Endothelial cell of umbilical vein (primary cell): ENCODE results near the gene TTR. TPM values are rescaled to one million over a fixed set of nuclear protein-coding genes. Genes with fewer than 3 reads are reported as not detected.

Source experiments
- BruUV-seq: library from RNA; stranded (reverse); fragments of 400-500 nt; replicated peaks from 2 replicates; lab custom pipeline; 2021; lab: Mats Ljungman, UMichigan
- CTCF ChIA-PET: fragments of 300-600, 350-600 bp; sonication (Branson Sonifier 250); formaldehyde crosslinking; loops from one replicate; lab custom pipeline; 2021; ENCODE audit warnings: antibody characterized with exemption, inconsistent platforms; lab: Charles Lee
- POLR2A ChIA-PET: fragments of 300-600, 350-600 bp; sonication (Branson Sonifier 250); formaldehyde crosslinking; loops from one replicate; lab custom pipeline; 2021; ENCODE audit warnings: antibody characterized with exemption, inconsistent platforms; lab: Charles Lee
- DNase-seq: peaks from one replicate; pipeline ENCODE4 v3.0.0-alpha.2; 2011; ENCODE audit warnings: low read depth, low spot score
- FAIRE-seq: peaks from 2 replicates; lab custom pipeline; 2011; peaks lifted over from hg19 to GRCh38; lab: Jason Lieb, UNC
- H2AFZ ChIP-seq: 2 replicates; pipeline ENCODE4 v1.6.0; 2012; ENCODE audit warnings: low read depth, low read length, control low read depth, inconsistent platforms
- H3K27ac ChIP-seq: 2 replicates; pipeline ENCODE4 v1.5.1; 2011; ENCODE audit warnings: low read depth, mild to moderate bottlenecking, control low read depth, low read length, moderate library complexity; ENCODE audit not compliant: insufficient read depth
- H3K27me3 ChIP-seq, 2 experiments: 2 replicates each; pipeline versions ENCODE4 v1.6.0 to v1.6.1; 2011; ENCODE audit warnings: low read length in 2 of 2, mixed read lengths in 1 of 2; ENCODE audit not compliant: control insufficient read depth in 2 of 2, insufficient read depth in 2 of 2
- H3K36me3 ChIP-seq, 2 experiments: 2 replicates in 1 of 2; 3 replicates in 1 of 2; pipeline ENCODE4 v1.5.1; 2011; ENCODE audit warnings: low read length in 2 of 2, mild to moderate bottlenecking in 1 of 2, moderate library complexity in 1 of 2; ENCODE audit not compliant: control insufficient read depth in 2 of 2, insufficient read depth in 2 of 2; ENCODE audit errors: extremely low read depth in 1 of 2
- H3K4me1 ChIP-seq: 3 replicates; pipeline ENCODE4 v1.5.1; 2011; ENCODE audit warnings: mild to moderate bottlenecking, low read length; ENCODE audit not compliant: control insufficient read depth, insufficient read depth; ENCODE audit errors: extremely low read depth
- H3K4me2 ChIP-seq: 2 replicates; pipeline ENCODE4 v1.6.1; 2011; ENCODE audit warnings: low read length, control low read depth, mixed read lengths; ENCODE audit not compliant: insufficient read depth
- H3K4me3 ChIP-seq, 3 experiments: fragments of 200-600 bp in 1 of 3; sonication (generic), shearing (Covaris generic) in 1 of 3; replicated peaks in 1 of 3; 2 replicates each; pipeline ENCODE4 v1.5.1; 2011 to 2016; ENCODE audit warnings: control low read depth in 3 of 3, low read length in 3 of 3, mild to moderate bottlenecking in 2 of 3, inconsistent platforms in 1 of 3, low read depth in 1 of 3, moderate library complexity in 1 of 3; ENCODE audit not compliant: insufficient read depth in 1 of 3
- H3K79me2 ChIP-seq: 2 replicates; pipeline ENCODE4 v1.6.0; 2012; ENCODE audit warnings: low read length, inconsistent platforms; ENCODE audit not compliant: control insufficient read depth, insufficient read depth
- H3K9ac ChIP-seq: replicated peaks from 2 replicates; pipeline ENCODE3; 2011; ENCODE audit warnings: low read length, control low read depth; ENCODE audit not compliant: insufficient read depth; ENCODE audit errors: extremely low read depth
- H3K9me1 ChIP-seq: replicated peaks from 3 replicates; pipeline ENCODE4 v1.6.0; 2011; ENCODE audit warnings: mild to moderate bottlenecking, low read length; ENCODE audit not compliant: control insufficient read depth, insufficient read depth; ENCODE audit errors: extremely low read depth
- H3K9me3 ChIP-seq: replicated peaks from 2 replicates; pipeline ENCODE4 v1.5.1; 2012; ENCODE audit warnings: low read length, inconsistent platforms; ENCODE audit not compliant: control insufficient read depth, insufficient read depth
- H4K20me1 ChIP-seq: replicated peaks from 2 replicates; pipeline ENCODE3; 2011; ENCODE audit warnings: mild to moderate bottlenecking, low read length; ENCODE audit not compliant: control insufficient read depth, insufficient read depth; ENCODE audit errors: extremely low read depth
- CTCF ChIP-seq, 2 donors: IDR thresholded peaks; 1 replicate in 1 of 2; 2 replicates in 1 of 2; pipeline ENCODE4 v1.5.1; 2011; ENCODE audit warnings: low read length in 2 of 2, mild to moderate bottlenecking in 2 of 2, moderate library complexity in 2 of 2, control low read depth in 1 of 2, inconsistent platforms in 1 of 2, low read depth in 1 of 2; ENCODE audit not compliant: insufficient read depth in 1 of 2; ENCODE audit errors: extremely low read depth in 1 of 2
- FOS ChIP-seq: IDR thresholded peaks from 2 replicates; pipeline ENCODE4 v1.6.1; 2011; ENCODE audit warnings: mild to moderate bottlenecking, low read length, moderate library complexity, borderline replicate concordance; ENCODE audit not compliant: insufficient read depth
- GATA2 ChIP-seq: IDR thresholded peaks from 2 replicates; pipeline ENCODE4 v1.7.0; 2011; ENCODE audit warnings: low read depth, mild to moderate bottlenecking, moderate library complexity, mixed read lengths, low read length; ENCODE audit not compliant: insufficient read length, insufficient read depth
- MAX ChIP-seq: IDR thresholded peaks from 2 replicates; pipeline ENCODE4 v1.6.1; 2011; ENCODE audit not compliant: insufficient read depth, insufficient read length
- POLR2A ChIP-seq: IDR thresholded peaks from 2 replicates; pipeline ENCODE4 v1.6.1; 2012; ENCODE audit warnings: low read depth, mild to moderate bottlenecking, control low read depth, low read length
- dilution Hi-C: fragments of 300-500 bp; cut with MboI; formaldehyde crosslinking; loops from one replicate; pipeline ENCODE4 v1.15.0; 2019; ENCODE audit warnings: low sequenced_read_pairs; ENCODE audit not compliant: extremely low pct_ligation_motif_present
- intact Hi-C: fragments of 100-400 bp; cut with micrococcal nuclease; formaldehyde crosslinking; loops from one replicate; pipeline ENCODE4 v1.10.0; 2022
- polyA plus RNA-seq, 4 experiments: library from polyadenylated mRNA; depleted of rRNA in 3 of 4; stranded (reverse) in 3 of 4; unstranded in 1 of 4; fragments of >200 nt; gene quantifications; 2 replicates each; pipeline versions ENCODE4 v1.2.1 to v1.2.3, GENCODE V29; 2011 to 2012; ENCODE audit warnings: missing spikeins in 1 of 4
- total RNA-seq: library from RNA; stranded (reverse); gene quantifications from 2 replicates; pipeline ENCODE4 v1.2.3, GENCODE V29; 2021

TTR gene
- total and polyA plus RNA-seq, 2 donors (not counting 3 experiments of a cell fraction or from before 2014, with no cell fraction given), result not detected

DNA sequence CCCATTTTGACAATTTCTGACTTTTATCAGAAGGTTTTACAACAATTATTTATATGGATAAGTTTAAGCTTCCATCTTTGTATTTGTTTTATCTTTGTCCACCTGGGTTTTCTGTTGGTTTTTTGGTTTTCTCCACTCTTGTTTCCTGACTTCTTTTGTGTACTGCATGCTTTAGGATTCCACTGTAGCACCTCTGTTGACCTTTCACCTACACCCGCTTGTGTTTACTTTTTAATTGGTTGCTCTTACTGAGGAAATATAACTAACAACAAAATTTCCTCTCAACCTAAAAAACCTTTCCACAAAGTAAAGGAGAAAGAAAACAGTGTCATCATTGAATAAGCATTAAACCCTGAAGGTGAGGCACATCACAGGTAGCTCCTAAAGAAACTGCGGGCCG is 39.8 kb upstream of the TTR start:
- H3K4me2 ChIP-seq, result no peak overlapping the region
- BruUV-seq, result no TSS peak
- TF ChIP-seq MAX (no peak), POLR2A (no peak), FOS (no peak), GATA2 (no peak)
- no peak overlapping the region for H3K4me3 ChIP-seq
- ChIA-PET POLR2A (no interaction called here), CTCF (interaction anchor here (1.0 to 1.6 kb wide), 3 partner anchors 11 to 268 kb away, joined by 3 to 5 read pairs (median 3); no protein-coding TSS in a partner anchor)
- H4K20me1 ChIP-seq, result no peaks in the 10 kb centered on the region
- FAIRE-seq (no peak), DNase-seq (no peak)
- no peaks in the 10 kb centered on the region for H3K27me3 ChIP-seq
- H3K9ac ChIP-seq, result no peak overlapping the region
- intact Hi-C loops (no loop called here), dilution Hi-C loops (no loop called here)
- H3K36me3 ChIP-seq, result no peaks in the 10 kb centered on the region
- H3K27ac ChIP-seq, result no peak overlapping the region
- H3K4me1 ChIP-seq, result peaks cover 3% of the 10 kb centered on the region
- no peaks in the 10 kb centered on the region for H3K9me3 ChIP-seq
- H2AFZ ChIP-seq, result no peak overlapping the region
- no peaks in the 10 kb centered on the region for H3K79me2 ChIP-seq
- H3K9me1 ChIP-seq, result no peaks in the 10 kb centered on the region

DNA sequence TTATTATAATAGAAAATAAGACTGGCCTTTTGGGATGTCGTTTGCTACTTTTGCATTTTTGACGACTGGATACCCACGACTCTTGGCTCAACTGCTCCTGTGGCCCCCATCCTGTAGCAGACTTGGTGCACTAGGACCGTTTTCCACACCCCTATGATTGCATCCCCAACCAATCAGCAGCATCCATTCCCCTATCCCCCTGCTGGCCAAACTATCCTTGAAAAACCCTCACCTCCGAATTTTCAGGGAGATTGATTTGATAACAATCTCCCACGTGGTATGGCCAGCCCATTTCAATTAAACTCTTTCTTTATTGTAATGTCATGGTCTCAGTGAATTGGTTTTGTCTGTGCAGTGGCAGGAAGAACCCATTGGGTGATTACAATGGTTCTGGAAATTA is 37.9 kb upstream of the TTR start:
- Histone ChIP-seq H3K79me2 (no peaks in the 10 kb centered on the region), H4K20me1 (no peaks in the 10 kb centered on the region), H3K4me2 (no peak overlapping the region), H2AFZ (no peak overlapping the region), H3K4me3 (no peak overlapping the region), H3K27ac (no peak overlapping the region), H3K9me3 (no peaks in the 10 kb centered on the region), H3K9me1 (no peaks in the 10 kb centered on the region), H3K36me3 (no peaks in the 10 kb centered on the region), H3K27me3 (no peaks in the 10 kb centered on the region), H3K9ac (no peak overlapping the region), H3K4me1 (peaks cover 3% of the 10 kb centered on the region)
- ChIA-PET POLR2A (no interaction called here), CTCF (interaction anchor here (5.7 kb wide), 1 partner anchor 171 kb away, joined by 148 read pairs; no protein-coding TSS in a partner anchor)
- dilution Hi-C loops, result no loop called here
- FAIRE-seq (no peak), DNase-seq (no peak)
- BruUV-seq, result no TSS peak
- TF ChIP-seq MAX, result no peak
- peak; percentile 7 to 14 for TF ChIP-seq CTCF (IDR thresholded peaks at IDR 0.05; ENCODE audit: extremely low read depth in 1 of 2, insufficient read depth in 1 of 2, low read depth in 1 of 2, low read length in 2 of 2)
- intact Hi-C loops, result no loop called here
